Liver (tissue), 9 donors: ENCODE measurements around the gene DUSP2. TPM values are rescaled to one million over a fixed set of nuclear protein-coding genes. Genes with fewer than 3 reads are reported as not detected.

Source experiments
- DNase-seq: peaks from one replicate; pipeline ENCODE4 v3.0.0-alpha.2; 2017; ENCODE audit warnings: low spot score
- H3K27ac ChIP-seq, 2 donors: one replicate each; pipeline ENCODE4 v1.7.0; 2013; ENCODE audit warnings: inconsistent platforms in 2 of 2, low read length in 2 of 2, control low read depth in 1 of 2, low read depth in 1 of 2, mild to moderate bottlenecking in 1 of 2
- H3K27me3 ChIP-seq, 4 donors: one replicate each; pipeline versions ENCODE4 v1.6.1 to v1.7.0; 2013; ENCODE audit warnings: low read length in 3 of 4, inconsistent platforms in 1 of 4, mild to moderate bottlenecking in 1 of 4, moderate library complexity in 1 of 4; ENCODE audit not compliant: control insufficient read depth in 4 of 4, insufficient read depth in 4 of 4
- H3K36me3 ChIP-seq, 4 donors: one replicate each; pipeline versions ENCODE4 v1.6.1 to v1.7.0; 2013; ENCODE audit warnings: low read length in 3 of 4, mild to moderate bottlenecking in 3 of 4, low read depth in 1 of 4, moderate library complexity in 1 of 4; ENCODE audit not compliant: control insufficient read depth in 4 of 4, insufficient read depth in 3 of 4
- H3K4me1 ChIP-seq, 4 donors: one replicate each; pipeline versions ENCODE4 v1.6.1 to v1.7.0; 2013; ENCODE audit warnings: low read length in 3 of 4, mild to moderate bottlenecking in 3 of 4, moderate library complexity in 1 of 4; ENCODE audit not compliant: control insufficient read depth in 4 of 4, insufficient read depth in 4 of 4
- H3K4me3 ChIP-seq, 3 donors: one replicate each; pipeline versions ENCODE4 v1.6.1 to v1.7.0; 2013; ENCODE audit warnings: low read length in 3 of 3, control low read depth in 1 of 3, low read depth in 1 of 3, mild to moderate bottlenecking in 1 of 3
- H3K9ac ChIP-seq, 2 donors: one replicate each; pipeline ENCODE4 v1.7.0; 2013; ENCODE audit warnings: low read length in 2 of 2, mild to moderate bottlenecking in 2 of 2, moderate library complexity in 2 of 2, control low read depth in 1 of 2, low read depth in 1 of 2
- H3K9me3 ChIP-seq, 4 donors: one replicate each; pipeline versions ENCODE4 v1.6.1 to v1.7.0; 2013; ENCODE audit warnings: low read length in 3 of 4; ENCODE audit not compliant: control insufficient read depth in 4 of 4
- EGR1 ChIP-seq, 2 donors: IDR thresholded peaks; 2 replicates each; pipeline ENCODE4 v1.6.1; 2016 to 2018; ENCODE audit warnings: antibody characterized with exemption in 2 of 2, low read depth in 2 of 2
- FOXA1 ChIP-seq: IDR thresholded peaks from 2 replicates; pipeline ENCODE4 v1.6.1; 2016; ENCODE audit warnings: antibody characterized with exemption
- HNF4A ChIP-seq, 2 donors: conservative IDR thresholded peaks; 2 replicates each; pipeline ENCODE4 v1.6.1; 2016; ENCODE audit warnings: antibody characterized with exemption in 2 of 2, mild to moderate bottlenecking in 2 of 2
- HNF4G ChIP-seq: IDR thresholded peaks from 2 replicates; pipeline ENCODE4 v1.6.1; 2016; ENCODE audit warnings: antibody characterized with exemption
- JUND ChIP-seq, 2 donors: IDR thresholded peaks; 2 replicates each; pipeline ENCODE4 v1.6.1; 2016; ENCODE audit warnings: antibody characterized with exemption in 2 of 2
- NR2F2 ChIP-seq: IDR thresholded peaks from 2 replicates; pipeline ENCODE4 v1.6.1; 2016; ENCODE audit warnings: antibody characterized with exemption
- RAD21 ChIP-seq, 2 donors: IDR thresholded peaks; 2 replicates each; pipeline ENCODE4 v1.6.1; 2016; ENCODE audit warnings: antibody characterized with exemption in 2 of 2, mild to moderate bottlenecking in 2 of 2
- SP1 ChIP-seq: IDR thresholded peaks from 2 replicates; pipeline ENCODE4 v1.6.1; 2018; ENCODE audit warnings: antibody characterized with exemption, mild to moderate bottlenecking
- TAF1 ChIP-seq: conservative IDR thresholded peaks from 2 replicates; pipeline ENCODE4 v1.6.1; 2016; ENCODE audit warnings: antibody characterized with exemption, mild to moderate bottlenecking
- whole genome bisulfite sequencing: extraction: QIAGEN DNeasy Blood & Tissue Kit; methylation state at CpG from one replicate; pipeline ENCODE4 v1.1.7; 2013; 5-methylcytosine and 5-hydroxymethylcytosine counted together
- polyA plus RNA-seq, 2 donors: library from polyadenylated mRNA; stranded (reverse) in 1 of 2; unstranded in 1 of 2; fragments of 200-250 nt in 1 of 2; fragments of >200 nt in 1 of 2; fragmentation: Nextera tagmentation in 1 of 2; extraction: Ambion mirVana in 1 of 2; gene quantifications; one replicate each; pipeline versions ENCODE4 v1.2.1 to v1.2.3, GENCODE V29; 2013 to 2015
- total RNA-seq, 2 donors: library from RNA; depleted of rRNA; stranded (reverse); fragments of >200 nt; gene quantifications; one replicate each; pipeline ENCODE4 v1.2.3, GENCODE V29; 2014
- TF ChIP-seq, protein P1 (sequence below): fragments of 150-350 bp; IDR thresholded peaks from 2 replicates; pipeline ENCODE4 v1.5.1; 2017; ENCODE audit warnings: improper control_type of control experiment, low read depth, low read length; ENCODE audit not compliant: missing input control
- TF ChIP-seq, protein P2 (sequence below): IDR thresholded peaks from 2 replicates; pipeline ENCODE4 v1.6.1; 2016; ENCODE audit warnings: antibody characterized with exemption
- donor health status: healthy.
- donor health status: healthy.
- donor health status: healthy.
- donor health status: healthy.
- donor health status: healthy.

DUSP2 gene
- total and polyA plus RNA-seq, 4 donors, result 0.99 to 2.8 (median 1.6) TPM

DNA sequence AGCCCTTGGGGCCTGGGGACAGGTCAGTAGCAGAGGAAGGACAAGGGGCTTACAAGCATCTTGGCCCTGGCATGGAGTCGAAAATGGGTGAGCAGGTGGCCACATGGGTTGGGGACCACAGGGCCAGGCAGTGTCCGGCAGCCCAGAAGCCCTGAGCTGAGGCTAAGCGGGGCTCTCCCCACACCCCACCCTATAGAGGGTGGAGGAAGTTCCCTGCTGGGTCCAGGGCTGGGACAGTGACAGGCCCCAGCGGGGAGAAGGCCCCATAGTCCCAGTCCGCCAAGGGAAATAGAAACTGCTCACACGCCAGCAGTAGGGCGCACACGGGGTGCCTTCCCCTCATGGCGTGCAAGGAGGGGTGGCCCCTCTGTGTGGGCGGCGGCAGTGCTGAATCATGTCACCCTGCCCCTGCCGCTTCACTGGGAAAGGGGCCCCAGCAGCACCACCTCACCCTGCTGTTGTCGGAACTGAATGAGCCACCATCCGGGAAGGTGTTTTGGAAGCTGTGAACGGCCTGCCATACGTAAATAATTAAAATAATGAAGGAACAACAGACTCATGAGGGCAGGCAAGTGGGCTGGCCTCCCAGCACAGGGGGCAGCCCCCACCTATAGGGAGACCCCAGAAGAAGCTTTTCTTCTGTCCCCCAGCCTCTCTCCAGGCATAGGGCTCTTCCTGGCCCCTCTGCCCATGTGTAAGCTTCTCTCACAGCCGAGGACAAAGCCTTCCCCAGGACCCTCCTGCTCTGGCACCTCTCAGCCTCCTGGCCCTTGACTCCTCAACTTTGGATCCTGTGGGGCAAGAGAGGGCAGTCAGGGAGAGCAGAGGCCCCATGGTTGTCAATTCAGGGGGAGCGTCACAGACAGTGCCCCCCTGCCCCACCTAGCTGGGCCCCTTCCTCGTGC, 12.7 kb upstream of the DUSP2 start:
- Histone ChIP-seq H3K9ac (no peak overlapping the region), H3K27ac (no peak overlapping the region), H3K27me3 (no peaks in the 10 kb centered on the region), H3K4me1 (no peaks in the 10 kb centered on the region), H3K36me3 (no peaks in the 10 kb centered on the region), H3K9me3 (peaks cover 0 to 1% (median 0%) of the 10 kb centered on the region in 4 donors), H3K4me3 (no peak overlapping the region)
- peak; percentile 62 for DNase-seq
- WGBS, result 76% methylated on average over 19 of the region's 19 CpGs
- TF ChIP-seq JUND (IDR thresholded peaks at IDR 0.05) (no peak), RAD21 (IDR thresholded peaks at IDR 0.05) (no peak), EGR1 (IDR thresholded peaks at IDR 0.05; ENCODE audit: low read depth in 2 of 2) (no peak), NR2F2 (no peak), HNF4A (conservative IDR thresholded peaks at IDR 0.05) (no peak), HNF4G (no peak)
- TF ChIP-seq, protein P1, sequence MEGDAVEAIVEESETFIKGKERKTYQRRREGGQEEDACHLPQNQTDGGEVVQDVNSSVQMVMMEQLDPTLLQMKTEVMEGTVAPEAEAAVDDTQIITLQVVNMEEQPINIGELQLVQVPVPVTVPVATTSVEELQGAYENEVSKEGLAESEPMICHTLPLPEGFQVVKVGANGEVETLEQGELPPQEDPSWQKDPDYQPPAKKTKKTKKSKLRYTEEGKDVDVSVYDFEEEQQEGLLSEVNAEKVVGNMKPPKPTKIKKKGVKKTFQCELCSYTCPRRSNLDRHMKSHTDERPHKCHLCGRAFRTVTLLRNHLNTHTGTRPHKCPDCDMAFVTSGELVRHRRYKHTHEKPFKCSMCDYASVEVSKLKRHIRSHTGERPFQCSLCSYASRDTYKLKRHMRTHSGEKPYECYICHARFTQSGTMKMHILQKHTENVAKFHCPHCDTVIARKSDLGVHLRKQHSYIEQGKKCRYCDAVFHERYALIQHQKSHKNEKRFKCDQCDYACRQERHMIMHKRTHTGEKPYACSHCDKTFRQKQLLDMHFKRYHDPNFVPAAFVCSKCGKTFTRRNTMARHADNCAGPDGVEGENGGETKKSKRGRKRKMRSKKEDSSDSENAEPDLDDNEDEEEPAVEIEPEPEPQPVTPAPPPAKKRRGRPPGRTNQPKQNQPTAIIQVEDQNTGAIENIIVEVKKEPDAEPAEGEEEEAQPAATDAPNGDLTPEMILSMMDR, result no peak
- TF ChIP-seq, protein P2, sequence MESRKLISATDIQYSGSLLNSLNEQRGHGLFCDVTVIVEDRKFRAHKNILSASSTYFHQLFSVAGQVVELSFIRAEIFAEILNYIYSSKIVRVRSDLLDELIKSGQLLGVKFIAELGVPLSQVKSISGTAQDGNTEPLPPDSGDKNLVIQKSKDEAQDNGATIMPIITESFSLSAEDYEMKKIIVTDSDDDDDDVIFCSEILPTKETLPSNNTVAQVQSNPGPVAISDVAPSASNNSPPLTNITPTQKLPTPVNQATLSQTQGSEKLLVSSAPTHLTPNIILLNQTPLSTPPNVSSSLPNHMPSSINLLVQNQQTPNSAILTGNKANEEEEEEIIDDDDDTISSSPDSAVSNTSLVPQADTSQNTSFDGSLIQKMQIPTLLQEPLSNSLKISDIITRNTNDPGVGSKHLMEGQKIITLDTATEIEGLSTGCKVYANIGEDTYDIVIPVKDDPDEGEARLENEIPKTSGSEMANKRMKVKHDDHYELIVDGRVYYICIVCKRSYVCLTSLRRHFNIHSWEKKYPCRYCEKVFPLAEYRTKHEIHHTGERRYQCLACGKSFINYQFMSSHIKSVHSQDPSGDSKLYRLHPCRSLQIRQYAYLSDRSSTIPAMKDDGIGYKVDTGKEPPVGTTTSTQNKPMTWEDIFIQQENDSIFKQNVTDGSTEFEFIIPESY, result no peak

DNA sequence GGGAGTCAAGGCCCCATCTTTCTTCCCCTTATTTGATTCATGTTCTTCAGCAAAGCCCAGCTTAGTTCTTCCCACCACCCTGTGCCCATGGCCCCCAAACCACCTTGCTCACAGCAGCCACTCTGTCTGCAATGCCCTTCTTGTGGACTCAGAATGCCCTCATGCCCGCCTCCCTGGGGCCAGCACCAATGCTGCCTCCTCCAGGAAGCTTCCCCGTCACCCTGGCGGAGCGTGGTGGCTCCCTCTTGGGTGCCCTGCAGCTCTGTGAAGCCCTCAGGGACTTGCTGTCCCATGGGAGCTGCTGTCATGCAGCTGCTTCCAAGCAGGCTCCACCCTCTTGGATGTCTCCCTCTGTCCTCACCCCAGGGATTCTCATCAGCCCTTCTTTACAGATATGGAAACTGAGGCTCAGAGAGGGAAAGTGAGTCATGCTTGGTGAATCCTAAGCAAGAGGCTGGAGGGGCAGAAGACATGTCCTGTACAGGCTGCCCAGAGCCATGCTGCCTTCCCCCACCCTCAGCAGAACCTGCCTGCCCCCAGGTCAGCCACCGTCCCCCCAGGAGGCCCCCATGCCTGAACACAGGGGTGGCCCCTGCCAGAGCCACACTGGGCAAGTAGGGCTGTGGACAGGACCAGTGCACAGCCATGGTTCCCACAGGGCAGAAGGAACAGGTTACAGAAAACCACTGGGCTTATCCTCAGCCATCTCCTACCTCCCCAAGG, 11.8 kb upstream of the DUSP2 start:
- Histone ChIP-seq H3K9ac (no peak overlapping the region), H3K4me3 (no peak overlapping the region), H3K9me3 (peaks cover 0 to 1% (median 0%) of the 10 kb centered on the region in 4 donors), H3K36me3 (no peaks in the 10 kb centered on the region), H3K4me1 (no peaks in the 10 kb centered on the region), H3K27ac (no peak overlapping the region), H3K27me3 (no peaks in the 10 kb centered on the region)
- 96% methylated on average over 5 of the region's 5 CpGs for WGBS
- TF ChIP-seq FOXA1 (no peak), TAF1 (no peak), SP1 (no peak)
- TF ChIP-seq, protein P2, result no peak
- DNase-seq, result no peak
